HG03469 (cell line): ENCODE results near the gene CD8B.
A peak's percentile ranks its signal among the peaks of the same experiment; 100 is the strongest.
"Not testable (repeated sequence)": the region's sequence is repeated elsewhere in the genome, so short reads cannot be mapped to it uniquely, and the experiment has no call there.

Source experiments
- ATAC-seq: cut with Tn5 transposase; IDR thresholded peaks from one replicate; pipeline ENCODE4 v1.9.1; 2021; ENCODE audit warnings: mild to moderate bottlenecking, moderate library complexity, moderate number of reproducible peaks; ENCODE audit not compliant: unreplicated experiment

The CD8B gene

GRCh38 chr2:86836915-86837695, 24.6 kb downstream of the CD8B start:
- not testable (repeated sequence) for ATAC-seq

GRCh38 chr2:86835548-86835889, 26.2 kb downstream of the CD8B start:
- ATAC-seq = not testable (repeated sequence)

- ATAC-seq = no peak
Observed at GRCh38 chr2:86833315-86833714, 28.4 kb downstream of the CD8B start.

- ATAC-seq = no peak
Observed at GRCh38 chr2:86832334-86833096, 29.2 kb downstream of the CD8B start.

GRCh38 chr2:86831537-86831936, 30.1 kb downstream of the CD8B start:
- ATAC-seq = no peak

- ATAC-seq = no peak
Observed at GRCh38 chr2:86826951-86827350, 34.7 kb downstream of the CD8B start.

GRCh38 chr2:86825693-86826381, 35.8 kb downstream of the CD8B start:
- ATAC-seq = no peak

GRCh38 chr2:86825036-86825692, 36.5 kb downstream of the CD8B start:
- no peak for ATAC-seq

- no peak for ATAC-seq
Observed at GRCh38 chr2:86822668-86823345, 38.9 kb downstream of the CD8B start.

- ATAC-seq = no peak
Observed at GRCh38 chr2:86821842-86822241, 39.8 kb downstream of the CD8B start.

GRCh38 chr2:86821306-86821705, 40.4 kb downstream of the CD8B start:
- no peak for ATAC-seq

- no peak for ATAC-seq
Observed at GRCh38 chr2:86818957-86819356, 42.7 kb downstream of the CD8B start.

GRCh38 chr2:86818114-86818801, 43.4 kb downstream of the CD8B start:
- no peak for ATAC-seq

GRCh38 chr2:86815611-86816010, 46.1 kb downstream of the CD8B start:
- ATAC-seq = no peak

GRCh38 chr2:86809481-86810121, 52.1 kb downstream of the CD8B start:
- ATAC-seq = no peak

- ATAC-seq = peak; percentile 87
Observed at GRCh38 chr2:86808315-86809161, 53.1 kb downstream of the CD8B start.

- no peak for ATAC-seq
Observed at GRCh38 chr2:86807468-86808275, 54.0 kb downstream of the CD8B start.

- ATAC-seq = no peak
Observed at GRCh38 chr2:86807133-86807467, 54.6 kb downstream of the CD8B start.
